Small intestine (tissue), 7 donors: ENCODE results near the gene NPEPPS. TPM values are rescaled to one million over a fixed set of nuclear protein-coding genes. Genes with fewer than 3 reads are reported as not detected.
A peak's percentile ranks its signal among the peaks of the same experiment; 100 is the strongest.
"Not testable (repeated sequence)": the region's sequence is repeated elsewhere in the genome, so short reads cannot be mapped to it uniquely, and the experiment has no call there.

ENCODE experiments used
- DNase-seq, 2 donors: peaks; one replicate each; pipeline versions ENCODE4 v3.0.0 to v3.0.0-alpha.2; 2013
- FAIRE-seq: peaks from 2 replicates; lab custom pipeline; 2012; peaks lifted over from hg19 to GRCh38; lab: Jason Lieb, UNC
- H3K27ac ChIP-seq, 3 donors: one replicate each; pipeline ENCODE4 v1.5.1; 2013; ENCODE audit warnings: low read length in 2 of 3, mild to moderate bottlenecking in 2 of 3, control low read depth in 1 of 3, inconsistent platforms in 1 of 3, low read depth in 1 of 3, moderate library complexity in 1 of 3
- H3K27me3 ChIP-seq, 3 donors: one replicate each; pipeline ENCODE4 v1.6.1; 2013; ENCODE audit warnings: low read length in 3 of 3, inconsistent platforms in 1 of 3; ENCODE audit not compliant: control insufficient read depth in 3 of 3, insufficient read depth in 3 of 3
- H3K36me3 ChIP-seq, 3 donors: one replicate each; pipeline ENCODE4 v1.6.1; 2013; ENCODE audit warnings: low read length in 3 of 3, inconsistent platforms in 1 of 3, low read depth in 1 of 3, mild to moderate bottlenecking in 1 of 3, moderate library complexity in 1 of 3; ENCODE audit not compliant: control insufficient read depth in 3 of 3, insufficient read depth in 2 of 3
- H3K4me1 ChIP-seq, 3 donors: one replicate each; pipeline ENCODE4 v1.6.1; 2013; ENCODE audit warnings: low read length in 2 of 3, inconsistent platforms in 1 of 3, low read depth in 1 of 3, mild to moderate bottlenecking in 1 of 3, moderate library complexity in 1 of 3; ENCODE audit not compliant: control insufficient read depth in 3 of 3, insufficient read depth in 2 of 3
- H3K4me3 ChIP-seq, 3 donors: one replicate each; pipeline ENCODE4 v1.5.1; 2013; ENCODE audit warnings: low read length in 3 of 3, control low read depth in 1 of 3, inconsistent platforms in 1 of 3, low read depth in 1 of 3, mild to moderate bottlenecking in 1 of 3, moderate library complexity in 1 of 3
- H3K9me3 ChIP-seq, 2 donors: one replicate each; pipeline ENCODE4 v1.6.1; 2013; ENCODE audit warnings: low read depth in 1 of 2, low read length in 1 of 2; ENCODE audit not compliant: control insufficient read depth in 2 of 2, insufficient read depth in 1 of 2
- WGBS, 3 donors: extraction: QIAGEN DNeasy Blood & Tissue Kit; methylation state at CpG; one replicate each; pipeline ENCODE4 v1.1.7; 2013; 5-methylcytosine and 5-hydroxymethylcytosine counted together
- polyA plus RNA-seq, 4 donors: library from polyadenylated mRNA; stranded (reverse) in 3 of 4; unstranded in 1 of 4; fragments of 200-250 nt in 3 of 4; fragments of 120-200 nt in 1 of 4; gene quantifications; one replicate each; pipeline versions ENCODE4 v1.2.1 to v1.2.3, GENCODE V29; 2013
- donor health status: healthy with polysubstance abuse.
- donor health status: control.
- donor health status: control.
- donor health status: Bipolar disorder and iron deficiency.
- donor health status: healthy.

NPEPPS gene
- polyA plus RNA-seq, 4 donors: 30.8 to 109 (median 37.6) TPM

GRCh38 chr17:47531233-47531820 lies 419 bp downstream of the NPEPPS start:
- not testable (repeated sequence) for H3K4me1 ChIP-seq, H3K9me3 ChIP-seq, H3K36me3 ChIP-seq, FAIRE-seq, H3K27me3 ChIP-seq
- WGBS, 3 donors: 0 to 2% methylated on average over 6 to 35 of the region's 61 CpGs; no CpG with 5 or more reads in 1 of the 3 donors
- Histone ChIP-seq H3K4me3 (peak overlapping the region; percentile 66 to 78 (median 74)), H3K27ac (peak overlapping the region; percentile 68 to 89 (median 89))
- DNase-seq: peak in 1 of 2 donors; percentile 18

DNA sequence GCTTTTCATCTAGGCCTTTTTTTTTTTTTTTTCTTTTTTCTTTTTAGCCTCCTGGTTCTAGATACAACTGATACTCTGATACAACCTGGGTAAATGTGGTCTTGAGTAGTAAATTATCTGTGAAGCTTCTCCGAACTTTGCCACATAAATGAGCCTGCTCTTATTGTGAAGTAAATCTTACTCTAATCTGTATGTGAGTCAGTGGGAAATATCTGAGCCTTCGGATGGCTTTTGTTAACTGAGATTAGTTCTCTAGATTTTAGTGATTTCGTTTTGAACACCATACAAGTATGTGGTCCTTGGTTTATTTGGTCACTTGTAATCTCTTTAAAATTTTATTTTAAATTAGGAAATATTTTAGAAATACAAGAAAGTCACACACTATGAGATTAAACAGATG lies 8.2 kb downstream of the NPEPPS start:
- not testable (repeated sequence) for H3K4me1 ChIP-seq, H3K27ac ChIP-seq, H3K9me3 ChIP-seq, H3K4me3 ChIP-seq, FAIRE-seq, H3K36me3 ChIP-seq, H3K27me3 ChIP-seq, DNase-seq
- 37 to 49% (median 42%) methylated on average over 3 of the region's 3 CpGs for WGBS, 3 donors

GRCh38 chr17:47541676-47542075 lies 10.8 kb downstream of the NPEPPS start:
- not testable (repeated sequence) for FAIRE-seq, H3K9me3 ChIP-seq, H3K27ac ChIP-seq, H3K36me3 ChIP-seq, H3K4me1 ChIP-seq, DNase-seq, H3K4me3 ChIP-seq, H3K27me3 ChIP-seq
- 80 to 90% (median 83%) methylated on average over 1 of the region's 2 CpGs for WGBS, 3 donors

- DNase-seq, H3K9me3 ChIP-seq, FAIRE-seq, H3K27me3 ChIP-seq, H3K4me3 ChIP-seq, H3K4me1 ChIP-seq, H3K27ac ChIP-seq: not testable (repeated sequence)
- 92 to 93% (median 93%) methylated on average over 4 to 6 of the region's 6 CpGs for WGBS, 3 donors
- peaks cover 0 to 12% (median 0%) of the 10 kb centered on the region in 3 donors for H3K36me3 ChIP-seq
Measured at GRCh38 chr17:47544327-47544726, 13.4 kb downstream of the NPEPPS start.

DNA sequence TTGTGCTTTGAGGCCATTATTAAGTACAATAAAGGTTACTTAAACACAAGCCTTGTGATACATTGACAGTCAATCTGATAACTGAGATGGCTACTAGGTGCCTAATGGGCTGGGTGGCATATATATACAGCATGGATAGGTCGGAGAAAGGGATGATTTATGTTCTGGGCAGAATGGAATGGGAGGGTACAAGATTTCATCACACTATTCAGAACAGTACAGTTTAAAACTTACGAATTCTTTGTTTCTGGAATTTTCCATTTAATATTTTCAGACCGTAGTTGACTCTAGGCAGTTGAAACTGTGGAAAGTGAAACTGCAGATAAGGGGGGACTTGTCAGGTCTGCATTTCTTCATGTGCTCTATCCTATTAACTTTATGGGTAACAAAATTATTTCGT lies 23.8 kb downstream of the NPEPPS start:
- FAIRE-seq, H3K27ac ChIP-seq, H3K27me3 ChIP-seq, H3K9me3 ChIP-seq, H3K4me3 ChIP-seq, H3K4me1 ChIP-seq: not testable (repeated sequence)
- peak in 1 of 2 donors; percentile 15 for DNase-seq
- WGBS, 3 donors: 74 to 83% (median 81%) methylated on average over 4 of the region's 4 CpGs
- peaks cover 0 to 15% (median 0%) of the 10 kb centered on the region in 3 donors for H3K36me3 ChIP-seq

GRCh38 chr17:47556108-47556507 lies 25.2 kb downstream of the NPEPPS start:
- H3K4me1 ChIP-seq, H3K4me3 ChIP-seq, H3K27ac ChIP-seq, H3K9me3 ChIP-seq, DNase-seq, H3K27me3 ChIP-seq, FAIRE-seq: not testable (repeated sequence)
- 86 to 91% (median 88%) methylated on average over 3 of the region's 3 CpGs for WGBS, 3 donors
- peaks cover 0 to 11% (median 0%) of the 10 kb centered on the region in 3 donors for H3K36me3 ChIP-seq

GRCh38 chr17:47560517-47561043 lies 29.7 kb downstream of the NPEPPS start:
- not testable (repeated sequence) for FAIRE-seq, H3K27me3 ChIP-seq, H3K27ac ChIP-seq

DNA sequence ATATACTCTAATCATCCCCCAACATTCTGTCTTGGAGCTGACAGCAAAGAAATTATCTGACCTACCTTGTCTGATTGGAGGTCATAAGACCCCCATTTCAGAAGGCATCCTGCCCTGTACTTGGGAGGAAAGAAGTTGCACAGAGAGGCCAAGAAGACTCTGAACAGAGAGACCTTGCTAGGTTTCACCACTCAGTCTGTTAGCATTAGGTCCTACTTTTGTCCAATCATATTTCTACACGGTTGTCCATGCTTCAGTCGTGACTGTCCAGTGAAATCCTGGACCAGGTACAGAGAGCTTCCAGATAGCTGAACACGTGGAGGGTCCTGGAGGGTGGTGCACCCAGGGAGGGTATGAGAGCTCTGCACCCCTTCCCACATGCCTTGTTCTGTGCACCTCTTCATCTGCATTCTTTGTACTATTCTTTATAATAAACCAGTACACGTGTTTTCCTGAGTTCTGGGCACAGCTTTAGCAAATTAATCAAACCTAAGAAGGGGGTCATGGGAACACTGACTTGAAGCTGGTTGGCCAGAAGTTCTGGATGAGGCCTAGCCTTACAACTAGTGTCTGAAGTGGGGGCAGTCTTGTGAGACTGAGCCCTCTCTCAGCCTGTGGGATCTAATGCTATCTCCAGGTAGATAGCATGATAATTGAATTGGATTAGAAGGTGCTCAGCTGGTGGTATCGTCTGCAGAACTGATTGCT lies 30.9 kb downstream of the NPEPPS start:
- H3K4me3 ChIP-seq, H3K27me3 ChIP-seq, FAIRE-seq, H3K4me1 ChIP-seq, H3K27ac ChIP-seq, H3K9me3 ChIP-seq, DNase-seq: not testable (repeated sequence)
- WGBS, 3 donors: 64 to 83% (median 74%) methylated on average over 5 of the region's 5 CpGs
- H3K36me3 ChIP-seq: peaks cover 0 to 19% (median 0%) of the 10 kb centered on the region in 3 donors

More at GRCh38 chr17:47560517-47561043, 29.7 kb downstream of the NPEPPS start:
- not testable (repeated sequence) for H3K4me3 ChIP-seq, DNase-seq, H3K4me1 ChIP-seq, H3K9me3 ChIP-seq
- peaks cover 0 to 17% (median 0%) of the 10 kb centered on the region in 3 donors for H3K36me3 ChIP-seq
